HepG2 (cell line): ENCODE measurements around the gene SPAG5. TPM values are rescaled to one million over a fixed set of nuclear protein-coding genes. Genes with fewer than 3 reads are reported as not detected.
A peak's percentile ranks its signal among the peaks of the same experiment; 100 is the strongest.

Experiments used
- ATAC-seq: fragments of 200-7000 bp; cut with Tn5 transposase; 3 replicates; pipeline ENCODE4 v1.9.1; 2020; ENCODE audit warnings: mild to moderate bottlenecking, moderate library complexity
- BruUV-seq: library from RNA; stranded (reverse); fragments of 400-500 nt; replicated peaks from 2 replicates; lab custom pipeline; 2021; lab: Mats Ljungman, UMichigan
- CTCF ChIA-PET: fragments of 300-600 bp; formaldehyde crosslinking; extraction: SDS; loops from one replicate; lab custom pipeline; 2021; ENCODE audit warnings: low total read pairs, inconsistent platforms, low intra/inter-chr PET ratio; lab: Yijun Ruan, JAX
- POLR2A ChIA-PET: fragments of 350-600 bp; sonication (Branson Sonifier 250); formaldehyde crosslinking; loops from one replicate; lab custom pipeline; 2020; ENCODE audit warnings: antibody characterized with exemption, inconsistent platforms; lab: Yijun Ruan, JAX
- DNase-seq: peaks from one replicate; pipeline ENCODE4 v3.0.0-alpha.2; 2015; ENCODE audit warnings: low spot score
- FAIRE-seq: peaks from 3 replicates; lab custom pipeline; 2011; peaks lifted over from hg19 to GRCh38; lab: Jason Lieb, UNC
- H2AFZ ChIP-seq: one replicate; pipeline ENCODE4 v1.6.1; 2011; ENCODE audit warnings: low read length, inconsistent platforms
- H3K27ac ChIP-seq: fragments of 300-600 bp; 3 replicates; pipeline ENCODE4 v1.8.0; 2011; ENCODE audit warnings: mixed run types, mild to moderate bottlenecking, mixed read lengths, low read length, inconsistent platforms; ENCODE audit not compliant: insufficient read depth; ENCODE audit errors: extremely low read length
- H3K27me3 ChIP-seq, 2 experiments: fragments of 200-600 bp in 1 of 2; 2 replicates in 1 of 2; 3 replicates in 1 of 2; pipeline versions ENCODE4 v1.6.0 to v1.8.0; 2011; ENCODE audit warnings: low read length in 2 of 2, mild to moderate bottlenecking in 2 of 2, moderate library complexity in 2 of 2, inconsistent platforms in 1 of 2; ENCODE audit not compliant: insufficient read depth in 2 of 2, control insufficient read depth in 1 of 2
- H3K36me3 ChIP-seq, 2 experiments: fragments of 200-600 bp in 1 of 2; replicated peaks in 1 of 2; 2 replicates in 1 of 2; 3 replicates in 1 of 2; pipeline versions ENCODE4 v1.5.1 to v1.8.0; 2011; ENCODE audit warnings: low read length in 2 of 2, inconsistent platforms in 1 of 2; ENCODE audit not compliant: insufficient read depth in 2 of 2, control insufficient read depth in 1 of 2
- H3K4me1 ChIP-seq: 2 replicates; pipeline ENCODE4 v1.5.1; 2012; ENCODE audit warnings: low read length, inconsistent platforms; ENCODE audit not compliant: insufficient read depth
- H3K4me2 ChIP-seq: 2 replicates; pipeline ENCODE4 v1.6.0; 2011; ENCODE audit warnings: low read depth, low read length, inconsistent platforms
- H3K4me3 ChIP-seq, 3 experiments: fragments of 200-600 bp in 1 of 3; sonication (generic), shearing (Covaris generic) in 1 of 3; replicated peaks in 1 of 3; 2 replicates each; pipeline ENCODE4 v1.5.1; 2011 to 2016; ENCODE audit warnings: low read length in 3 of 3, inconsistent platforms in 2 of 3, low read depth in 2 of 3, mild to moderate bottlenecking in 2 of 3, control low read depth in 1 of 3, mixed read lengths in 1 of 3; ENCODE audit not compliant: insufficient read depth in 1 of 3
- H3K79me2 ChIP-seq: one replicate; pipeline ENCODE4 v1.6.1; 2011; ENCODE audit warnings: low read length, inconsistent platforms; ENCODE audit not compliant: insufficient read depth
- H3K9ac ChIP-seq: 2 replicates; pipeline ENCODE4 v1.6.0; 2011; ENCODE audit warnings: mild to moderate bottlenecking, low read depth, low read length, inconsistent platforms; ENCODE audit not compliant: insufficient read depth
- H3K9me3 ChIP-seq: 2 replicates; pipeline ENCODE4 v1.5.1; 2012; ENCODE audit warnings: mild to moderate bottlenecking, low read length
- H4K20me1 ChIP-seq: 2 replicates; pipeline ENCODE4 v1.6.0; 2011; ENCODE audit warnings: inconsistent platforms, mild to moderate bottlenecking, low read length, moderate library complexity; ENCODE audit not compliant: insufficient read depth
- ATM ChIP-seq: fragments of 450-650 bp; IDR thresholded peaks from 2 replicates; pipeline ENCODE4 v1.7.1; 2017; ENCODE audit warnings: mild to moderate bottlenecking, borderline replicate concordance
- HOXA9 ChIP-seq: sonication (generic); formaldehyde crosslinking; IDR thresholded peaks from 2 replicates; pipeline ENCODE4 v1.8.1; 2022; ENCODE audit warnings: missing genetic modification reagents, mild to moderate bottlenecking, moderate library complexity, borderline replicate concordance
- LCORL ChIP-seq, 2 experiments: fragments of 450-650 bp in 1 of 2; sonication (generic) in 1 of 2; formaldehyde crosslinking in 1 of 2; IDR thresholded peaks; 2 replicates each; pipeline versions ENCODE4 v1.5.0 to v1.6.1; 2017 to 2020; ENCODE audit warnings: antibody characterized with exemption in 1 of 2, missing genetic modification reagents in 1 of 2
- RAD21 ChIP-seq: fragments of 450-650 bp; formaldehyde crosslinking; IDR thresholded peaks from 2 replicates; pipeline ENCODE4 v1.5.0; 2020; ENCODE audit warnings: mild to moderate bottlenecking
- SP140L ChIP-seq: sonication (generic); formaldehyde crosslinking; IDR thresholded peaks from 2 replicates; pipeline ENCODE4 v1.4.0; 2020; ENCODE audit warnings: missing genetic modification reagents, borderline replicate concordance
- ZNF281 ChIP-seq: sonication (generic); formaldehyde crosslinking; IDR thresholded peaks from 2 replicates; pipeline ENCODE4 v1.4.0; 2020; ENCODE audit warnings: missing genetic modification reagents, borderline replicate concordance
- WGBS: methylation state at CpG from one replicate; pipeline ENCODE4 v1.1.6; 2017; ENCODE audit warnings: low lambda C conversion rate; 5-methylcytosine and 5-hydroxymethylcytosine counted together
- in situ Hi-C: cut with HindIII; loops from 2 replicates; pipeline ENCODE4 v1.10.0; 2017; ENCODE audit warnings: low pct_unique_long_range_greater_than_20kb; ENCODE audit not compliant: extremely low pct_ligation_motif_present
- intact Hi-C: fragments of 100-400 bp; cut with micrococcal nuclease; formaldehyde crosslinking; loops from one replicate; pipeline ENCODE4 v1.10.0; 2022; ENCODE audit not compliant: unreplicated experiment
- polyA plus RNA-seq, 8 experiments: library from polyadenylated mRNA; depleted of rRNA in 3 of 8; stranded (reverse) in 7 of 8; unstranded in 1 of 8; fragments of >200 nt; fragmentation: Illumina TruSeq in 4 of 8; extraction: Trizol in 4 of 8; gene quantifications; 2 replicates each; pipeline versions ENCODE4 v1.2.1 to v1.2.3, GENCODE V29; 2011 to 2016; ENCODE audit warnings: low read depth in 4 of 8, missing spikeins in 1 of 8, mixed read lengths in 1 of 8; ENCODE audit not compliant: insufficient read depth in 1 of 8
- total RNA-seq, 5 experiments: library from RNA; depleted of rRNA; stranded (reverse); fragments of >200 nt; fragmentation: Illumina TruSeq; extraction: Trizol; gene quantifications; 2 replicates each; pipeline ENCODE4 v1.2.3, GENCODE V29; 2016; ENCODE audit warnings: low read depth in 1 of 5

SPAG5 gene
- total and polyA plus RNA-seq, 2 of the 13 experiments (the other 11 are each of a cell fraction or from before 2014, with no cell fraction given) = 41.4 to 98.0 TPM

GRCh38 chr17:28578246-28579195, 20.3 kb downstream of the SPAG5 start (continued):
- no peak for TF ChIP-seq HOXA9 (CRISPR knock-in tag)
- no peak for TF ChIP-seq ZNF281 (CRISPR knock-in tag)
- no peak for TF ChIP-seq SP140L

- Histone ChIP-seq H3K27ac (peak overlapping the region; percentile 52), H3K4me3 (no peak overlapping the region), H3K36me3 (peaks cover 21 to 45% of the 10 kb centered on the region in 2 experiments), H3K9ac (no peak overlapping the region), H3K9me3 (no peaks in the 10 kb centered on the region), H2AFZ (no peak overlapping the region), H3K79me2 (peaks cover 4% of the 10 kb centered on the region), H3K4me2 (peak overlapping the region; percentile 28; the same call in 1 of the 2 replicates), H4K20me1 (no peaks in the 10 kb centered on the region), H3K4me1 (peaks cover 43% of the 10 kb centered on the region), H3K27me3 (no peaks in the 10 kb centered on the region)
- no TSS peak for BruUV-seq
- no peak for ATAC-seq
- ChIA-PET POLR2A (interaction anchor here (1.3 to 1.4 kb wide), 2 partner anchors 22 to 67 kb away, joined by 7 to 8 read pairs; partner anchors contain the start of genes BLTP2 and SPAG5), CTCF (no interaction called here)
- in situ Hi-C loops = no loop called here
- 100% methylated on average over 3 of the region's 3 CpGs for WGBS
- intact Hi-C loops = no loop called here
- TF ChIP-seq LCORL (IDR thresholded peaks at IDR 0.05) (peak; percentile 62; the same call in 1 of the 2 replicates), LCORL (CRISPR knock-in tag; IDR thresholded peaks at IDR 0.05) (no peak), RAD21 (CRISPR knock-in tag) (no peak), ATM (no peak)
- FAIRE-seq = no peak
- no peak for DNase-seq
These were observed 21.4 kb downstream of the SPAG5 start for GRCh38 chr17:28577466-28577824.
